HG03571 (cell line): ENCODE data around the gene SERPINB3.
A peak's percentile ranks its signal among the peaks of the same experiment; 100 is the strongest.
"Not testable (repeated sequence)": the region's sequence is repeated elsewhere in the genome, so short reads cannot be mapped to it uniquely, and the experiment has no call there.

Experiments
- ATAC-seq: cut with Tn5 transposase; IDR thresholded peaks from one replicate; pipeline ENCODE4 v1.9.1; 2021; ENCODE audit not compliant: unreplicated experiment

Gene SERPINB3

DNA sequence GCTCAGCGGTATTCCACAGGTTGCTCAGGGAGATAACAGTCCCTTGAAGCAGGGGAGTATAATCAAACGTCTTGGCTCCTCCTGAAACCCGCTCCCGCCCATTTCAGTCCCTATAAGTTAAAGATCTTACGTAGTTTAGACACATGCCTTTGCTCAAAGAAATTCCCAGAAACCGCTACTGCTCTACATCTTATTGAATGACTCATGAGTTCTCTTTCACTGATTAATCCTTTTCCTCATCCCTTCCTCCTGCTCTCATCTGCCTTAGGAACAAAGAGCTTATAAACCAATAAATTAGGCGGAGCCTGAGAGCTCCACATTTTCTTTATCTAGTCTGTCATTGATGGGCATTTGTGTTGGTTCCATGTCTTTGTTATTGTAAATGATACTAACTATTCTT is 13.5 kb downstream of the SERPINB3 start:
- no peak for ATAC-seq

GRCh38 chr18:63646936-63647335 is 14.8 kb downstream of the SERPINB3 start:
- no peak for ATAC-seq

DNA sequence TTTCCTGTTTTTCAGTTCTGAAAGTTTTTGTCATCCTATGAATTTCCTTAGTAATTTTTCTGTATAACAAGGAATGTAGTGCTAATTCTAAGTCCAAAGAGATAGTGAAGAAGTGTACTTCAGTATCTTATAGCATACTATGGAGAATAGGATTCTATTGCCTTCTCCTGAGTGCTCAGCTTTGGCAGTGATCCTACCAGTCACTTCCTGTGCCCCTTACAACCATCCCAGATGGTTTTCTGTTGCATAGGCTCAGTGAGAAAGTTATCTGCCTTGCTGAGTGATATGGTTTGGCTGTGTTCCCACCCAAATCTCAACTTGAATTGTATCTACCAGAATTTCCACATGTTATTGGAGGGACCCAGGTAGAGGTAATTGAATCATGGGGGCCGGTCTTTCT is 17.0 kb downstream of the SERPINB3 start:
- ATAC-seq = not testable (repeated sequence)

- not testable (repeated sequence) for ATAC-seq
These were observed 17.6 kb downstream of the SERPINB3 start, which contains the start of gene SERPINB4 for GRCh38 chr18:63644142-63644541. Gene SERPINB4 (minus strand): TSS chr18:63644256. CDS start chr18:63643577, 679 bp downstream.

- not testable (repeated sequence) for ATAC-seq
These were observed 18.9 kb downstream of the SERPINB3 start for GRCh38 chr18:63642668-63643356.

- ATAC-seq = not testable (repeated sequence)
These were observed 20.5 kb downstream of the SERPINB3 start for GRCh38 chr18:63641157-63641680.

DNA sequence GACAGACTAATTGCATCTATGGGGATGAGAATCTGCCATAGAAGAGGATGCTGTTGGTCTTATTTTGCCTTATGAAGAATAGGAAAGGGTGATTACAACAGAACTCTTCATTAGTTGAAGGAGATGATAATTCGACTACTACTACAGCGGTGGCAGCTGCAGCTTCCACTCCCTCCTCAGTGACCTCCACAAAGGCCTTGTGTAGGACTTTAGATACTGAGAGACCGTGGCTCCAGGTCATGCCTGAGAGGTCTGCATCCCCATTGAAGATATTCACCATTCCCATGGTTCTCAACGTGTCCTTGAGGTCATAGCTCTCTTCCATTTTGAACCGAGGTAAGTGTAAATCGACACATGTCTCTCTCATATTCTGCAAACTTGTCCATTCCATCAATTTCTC is 24.0 kb downstream of the SERPINB3 start:
- ATAC-seq = no peak

- ATAC-seq = no peak
These were observed 33.9 kb downstream of the SERPINB3 start for GRCh38 chr18:63627819-63628218.

DNA sequence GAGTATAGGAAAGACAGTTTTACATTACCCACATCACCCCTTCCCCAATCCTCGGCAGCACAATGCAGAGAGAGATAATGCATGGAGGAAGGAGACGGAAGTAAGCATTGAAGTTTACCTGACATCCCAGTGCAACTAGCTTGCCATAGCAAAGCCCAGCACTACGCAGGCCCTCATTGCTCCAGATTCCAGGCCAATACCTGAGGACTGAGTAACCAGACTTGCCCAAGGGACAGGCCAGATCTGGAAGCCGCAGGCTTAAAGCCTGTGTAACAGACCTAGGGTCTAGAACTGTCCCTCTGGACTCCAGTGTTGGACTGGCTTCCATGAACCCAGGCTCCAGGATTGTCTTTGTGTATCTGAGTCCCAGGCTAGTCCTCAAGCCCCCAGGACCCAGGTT is 35.3 kb downstream of the SERPINB3 start:
- no peak for ATAC-seq

DNA sequence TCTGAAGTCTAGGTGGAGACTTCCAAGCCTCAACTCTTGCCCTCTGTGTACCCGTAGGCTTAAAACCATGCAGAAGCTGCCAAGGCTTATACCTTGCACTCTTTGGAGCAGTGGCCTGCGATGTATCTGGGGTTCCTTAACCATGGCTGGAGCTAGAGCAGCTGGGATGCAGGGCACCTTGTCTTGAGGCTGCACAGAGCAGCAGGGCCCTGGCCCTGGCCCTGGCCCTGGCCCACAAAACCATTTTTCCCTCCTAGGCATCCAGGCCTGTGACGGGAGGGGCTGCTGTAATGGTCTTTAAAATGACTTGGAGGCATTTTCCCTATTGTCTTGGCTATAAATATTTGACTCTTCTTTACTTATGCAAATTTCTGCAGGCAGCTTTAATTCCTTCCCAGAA is 36.8 kb downstream of the SERPINB3 start:
- no peak for ATAC-seq

GRCh38 chr18:63619661-63620060 is 42.0 kb downstream of the SERPINB3 start:
- ATAC-seq = no peak

DNA sequence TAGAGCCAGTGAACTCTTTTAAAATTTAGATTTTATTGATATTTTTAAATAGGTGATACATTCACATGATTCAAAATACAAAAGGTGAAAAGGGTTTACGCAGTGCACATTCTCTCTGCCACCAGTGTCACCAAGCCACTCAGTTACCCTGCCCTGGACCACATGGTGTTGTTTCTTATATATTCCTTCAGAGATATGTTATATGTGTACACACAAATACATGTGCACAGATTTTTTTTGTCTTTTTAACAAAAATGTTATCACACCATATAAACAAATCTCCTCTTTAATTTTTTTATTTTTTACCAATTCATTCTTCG is 43.8 kb downstream of the SERPINB3 start:
- ATAC-seq = no peak

DNA sequence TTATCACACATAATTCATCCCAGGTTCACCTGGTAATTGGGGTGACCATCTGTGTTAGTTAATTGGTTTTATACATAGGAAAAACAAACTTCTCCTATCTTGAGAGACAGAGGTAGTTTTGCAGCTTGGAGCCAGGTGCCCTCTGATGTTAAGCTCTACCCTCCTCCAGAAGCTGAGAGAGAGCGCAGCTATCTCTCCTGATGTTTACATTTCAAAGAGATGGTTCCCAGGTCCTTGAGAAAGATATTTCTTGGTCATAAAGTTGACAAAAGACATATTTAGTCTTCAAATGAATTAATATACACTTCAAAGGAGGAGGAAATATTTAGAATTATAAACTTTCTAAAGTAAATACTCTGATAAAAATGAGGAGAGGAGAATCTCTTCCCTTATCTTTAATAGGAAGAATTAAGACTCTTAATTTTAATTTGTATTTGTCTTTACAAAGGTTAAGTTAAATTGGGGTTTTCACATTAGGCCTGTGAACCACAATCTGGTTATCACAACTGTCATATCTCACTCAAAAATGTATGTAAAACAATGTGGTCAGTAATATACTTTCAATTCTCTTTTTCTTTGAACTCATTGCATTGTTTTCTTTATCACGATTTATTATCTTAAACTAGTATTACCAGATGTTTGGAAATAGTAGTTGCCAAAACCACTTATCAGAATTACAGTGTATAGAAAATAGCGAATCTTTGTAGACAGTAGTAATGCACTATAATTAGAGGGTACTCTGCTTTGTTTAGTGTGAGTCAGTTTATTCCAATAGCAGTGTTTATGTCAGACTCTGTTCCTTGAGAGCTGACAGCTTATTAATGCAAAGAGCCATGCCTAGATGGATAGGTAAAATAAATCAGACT is 44.4 kb downstream of the SERPINB3 start:
- ATAC-seq = peak; percentile 60

- ATAC-seq = no peak
These were observed 48.3 kb downstream of the SERPINB3 start for GRCh38 chr18:63613420-63613819.

GRCh38 chr18:63606526-63606925 is 55.2 kb downstream of the SERPINB3 start:
- no peak for ATAC-seq
